ENCODE measurements around the gene THSD7A.
"Not testable (repeated sequence)": the region's sequence is repeated elsewhere in the genome, so short reads cannot be mapped to it uniquely, and the experiment has no call there.

Gene THSD7A

GRCh38 chr7:11538751-11539299 lies 293.2 kb downstream of the THSD7A start:
- TF ChIP-seq CTCF (conservative IDR thresholded peaks at IDR 0.05; ENCODE audit: control insufficient read depth, insufficient read depth, low read depth, low read length): no peak
- DNase-seq (ENCODE audit: low read depth): no peak
- no peak overlapping the region for H3K4me3 ChIP-seq (ENCODE audit: control insufficient read depth, low read depth, low read length)

- H3K4me3 ChIP-seq (ENCODE audit: control insufficient read depth, low read depth, low read length): no peak overlapping the region
- peak; percentile 1 for DNase-seq (ENCODE audit: low read depth)
- TF ChIP-seq CTCF (conservative IDR thresholded peaks at IDR 0.05; ENCODE audit: control insufficient read depth, insufficient read depth, low read depth, low read length): no peak
Measured at GRCh38 chr7:11533229-11533820, 298.7 kb downstream of the THSD7A start.

GRCh38 chr7:11529382-11529781 lies 302.6 kb downstream of the THSD7A start:
- no peak overlapping the region for H3K4me3 ChIP-seq (ENCODE audit: control insufficient read depth, low read depth, low read length)
- DNase-seq (ENCODE audit: low read depth): no peak
- no peak for TF ChIP-seq CTCF (conservative IDR thresholded peaks at IDR 0.05; ENCODE audit: control insufficient read depth, insufficient read depth, low read depth, low read length)

- DNase-seq (ENCODE audit: low read depth): no peak
- H3K4me3 ChIP-seq (ENCODE audit: control insufficient read depth, low read depth, low read length): no peak overlapping the region
- TF ChIP-seq CTCF (conservative IDR thresholded peaks at IDR 0.05; ENCODE audit: control insufficient read depth, insufficient read depth, low read depth, low read length): no peak
Measured at GRCh38 chr7:11527707-11528106, 304.3 kb downstream of the THSD7A start.

GRCh38 chr7:11524476-11525397 lies 307.3 kb downstream of the THSD7A start:
- DNase-seq (ENCODE audit: low read depth): no peak
- no peak for TF ChIP-seq CTCF (conservative IDR thresholded peaks at IDR 0.05; ENCODE audit: control insufficient read depth, insufficient read depth, low read depth, low read length)
- H3K4me3 ChIP-seq (ENCODE audit: control insufficient read depth, low read depth, low read length): no peak overlapping the region

- H3K4me3 ChIP-seq (ENCODE audit: control insufficient read depth, low read depth, low read length); DNase-seq (ENCODE audit: low read depth): not testable (repeated sequence)
Measured at GRCh38 chr7:11521964-11522499, 310.0 kb downstream of the THSD7A start.

GRCh38 chr7:11517853-11518252 lies 314.1 kb downstream of the THSD7A start:
- no peak for DNase-seq (ENCODE audit: low read depth)
- no peak for TF ChIP-seq CTCF (conservative IDR thresholded peaks at IDR 0.05; ENCODE audit: control insufficient read depth, insufficient read depth, low read depth, low read length)
- no peak overlapping the region for H3K4me3 ChIP-seq (ENCODE audit: control insufficient read depth, low read depth, low read length)

All from fibroblast of mammary gland (primary cell).